Measurements from ENCODE around the gene SCYL2.

SCYL2 gene

DNA sequence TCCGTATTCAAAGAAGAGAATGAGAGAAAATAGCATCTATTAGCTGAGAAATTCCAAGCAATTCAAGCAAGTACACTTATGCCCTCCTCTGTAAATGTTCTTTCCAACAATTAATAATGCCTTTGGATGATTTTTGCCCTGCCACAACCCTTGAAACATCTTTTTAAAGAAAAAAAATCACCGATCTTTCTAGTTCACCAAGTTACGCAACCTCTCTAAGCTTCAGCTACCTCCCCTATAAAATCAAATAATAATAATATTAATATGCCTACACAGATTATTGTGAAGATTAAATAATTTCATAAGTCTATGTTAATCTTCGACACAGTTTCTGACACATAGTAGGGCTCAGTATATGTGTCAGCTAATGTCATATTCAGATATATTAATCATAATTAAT, 19.2 kb upstream of the SCYL2 start:
- TF ChIP-seq, protein P1, sequence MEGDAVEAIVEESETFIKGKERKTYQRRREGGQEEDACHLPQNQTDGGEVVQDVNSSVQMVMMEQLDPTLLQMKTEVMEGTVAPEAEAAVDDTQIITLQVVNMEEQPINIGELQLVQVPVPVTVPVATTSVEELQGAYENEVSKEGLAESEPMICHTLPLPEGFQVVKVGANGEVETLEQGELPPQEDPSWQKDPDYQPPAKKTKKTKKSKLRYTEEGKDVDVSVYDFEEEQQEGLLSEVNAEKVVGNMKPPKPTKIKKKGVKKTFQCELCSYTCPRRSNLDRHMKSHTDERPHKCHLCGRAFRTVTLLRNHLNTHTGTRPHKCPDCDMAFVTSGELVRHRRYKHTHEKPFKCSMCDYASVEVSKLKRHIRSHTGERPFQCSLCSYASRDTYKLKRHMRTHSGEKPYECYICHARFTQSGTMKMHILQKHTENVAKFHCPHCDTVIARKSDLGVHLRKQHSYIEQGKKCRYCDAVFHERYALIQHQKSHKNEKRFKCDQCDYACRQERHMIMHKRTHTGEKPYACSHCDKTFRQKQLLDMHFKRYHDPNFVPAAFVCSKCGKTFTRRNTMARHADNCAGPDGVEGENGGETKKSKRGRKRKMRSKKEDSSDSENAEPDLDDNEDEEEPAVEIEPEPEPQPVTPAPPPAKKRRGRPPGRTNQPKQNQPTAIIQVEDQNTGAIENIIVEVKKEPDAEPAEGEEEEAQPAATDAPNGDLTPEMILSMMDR (IDR thresholded peaks at IDR 0.05; ENCODE audit: control insufficient read depth, insufficient read depth, low read depth, low read length, missing control alignments): no peak
- DNase-seq (ENCODE audit: low read depth): no peak
- H3K4me3 ChIP-seq (ENCODE audit: control insufficient read depth, low read depth, low read length): no peak overlapping the region

DNA sequence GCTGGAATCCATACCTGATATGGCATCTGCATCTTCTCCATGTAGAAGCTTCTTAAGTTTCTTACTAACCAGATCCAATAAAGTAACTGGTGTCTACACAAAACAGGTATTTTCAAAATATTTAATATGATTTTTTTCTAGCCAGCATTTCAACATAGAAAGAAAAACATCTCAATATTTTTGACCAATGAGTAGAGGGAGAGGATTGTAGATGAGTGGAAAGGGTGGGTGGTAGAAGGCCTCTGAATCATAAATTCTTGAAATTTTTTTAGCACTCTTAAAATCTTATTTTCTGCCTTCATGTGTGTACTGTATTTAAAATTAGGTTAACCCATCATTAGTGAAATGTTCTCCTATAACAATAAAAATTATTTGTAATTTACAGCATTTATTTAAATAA, 18.1 kb upstream of the SCYL2 start:
- DNase-seq (ENCODE audit: low read depth): no peak
- H3K4me3 ChIP-seq (ENCODE audit: control insufficient read depth, low read depth, low read length): no peak overlapping the region
- TF ChIP-seq, protein P1 (IDR thresholded peaks at IDR 0.05; ENCODE audit: control insufficient read depth, insufficient read depth, low read depth, low read length, missing control alignments): no peak

DNA sequence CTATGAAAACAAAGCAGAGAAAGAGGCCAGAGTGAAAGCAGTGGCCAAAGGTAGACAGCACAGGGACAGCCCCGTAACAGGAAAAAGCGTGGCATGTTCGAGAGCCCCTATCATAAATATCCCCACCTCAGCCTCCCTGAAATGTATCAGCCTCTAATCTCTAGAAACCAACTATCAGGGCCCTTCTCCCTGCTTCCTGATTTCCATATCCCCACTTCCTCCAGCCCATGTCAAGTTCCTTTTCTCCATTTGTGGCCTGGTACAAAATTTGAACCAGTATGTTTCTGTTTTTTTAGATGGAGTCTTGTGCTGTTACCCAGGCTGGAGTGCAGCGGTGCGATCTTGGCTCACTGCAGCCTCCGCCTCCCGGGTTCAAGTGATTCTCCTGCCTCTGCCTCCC, 17.0 kb upstream of the SCYL2 start:
- no peak overlapping the region for H3K4me3 ChIP-seq (ENCODE audit: control insufficient read depth, low read depth, low read length)
- DNase-seq (ENCODE audit: low read depth): no peak
- TF ChIP-seq, protein P1 (IDR thresholded peaks at IDR 0.05; ENCODE audit: control insufficient read depth, insufficient read depth, low read depth, low read length, missing control alignments): no peak

DNA sequence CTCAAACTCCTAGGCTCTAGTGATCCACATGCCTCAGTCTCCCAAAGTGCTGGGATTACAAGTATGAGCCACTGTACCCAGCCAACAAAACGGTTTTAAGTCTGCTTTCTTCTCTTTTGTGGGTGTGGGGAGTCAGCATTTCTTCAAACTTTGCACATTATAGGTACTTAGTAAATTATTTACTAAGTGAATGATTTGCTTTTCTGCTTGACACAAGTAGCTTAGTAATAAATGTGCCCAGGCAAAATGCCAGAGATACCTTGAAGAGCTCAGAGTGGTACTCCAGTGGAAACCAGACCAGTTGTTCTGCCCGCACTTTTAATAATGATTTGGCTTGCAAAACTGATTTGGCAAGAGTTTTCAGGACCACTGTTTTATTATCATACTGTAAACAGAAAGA, 15.1 kb upstream of the SCYL2 start:
- TF ChIP-seq, protein P1 (IDR thresholded peaks at IDR 0.05; ENCODE audit: control insufficient read depth, insufficient read depth, low read depth, low read length, missing control alignments): no peak
- DNase-seq (ENCODE audit: low read depth): no peak
- H3K4me3 ChIP-seq (ENCODE audit: control insufficient read depth, low read depth, low read length): no peak overlapping the region

DNA sequence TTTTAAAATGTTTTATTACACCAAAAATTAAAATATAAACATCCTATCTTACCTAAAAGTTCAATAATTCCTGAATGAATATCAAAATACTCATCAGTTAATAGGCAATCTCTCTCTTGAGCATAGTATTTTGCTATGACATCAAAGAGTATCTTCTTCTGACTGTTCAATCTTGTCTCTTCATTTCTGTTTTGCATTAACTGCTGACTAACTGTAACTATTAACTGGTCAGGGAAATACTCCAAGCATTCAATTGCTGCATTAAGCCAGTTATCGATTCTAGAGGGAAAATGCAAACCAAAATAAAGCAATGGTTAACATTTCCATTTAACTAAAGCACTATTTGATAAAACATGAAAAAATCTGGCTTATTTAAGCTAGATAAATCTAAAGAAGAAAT, 13.5 kb upstream of the SCYL2 start:
- DNase-seq (ENCODE audit: low read depth): no peak
- TF ChIP-seq, protein P1 (IDR thresholded peaks at IDR 0.05; ENCODE audit: control insufficient read depth, insufficient read depth, low read depth, low read length, missing control alignments): no peak

DNA sequence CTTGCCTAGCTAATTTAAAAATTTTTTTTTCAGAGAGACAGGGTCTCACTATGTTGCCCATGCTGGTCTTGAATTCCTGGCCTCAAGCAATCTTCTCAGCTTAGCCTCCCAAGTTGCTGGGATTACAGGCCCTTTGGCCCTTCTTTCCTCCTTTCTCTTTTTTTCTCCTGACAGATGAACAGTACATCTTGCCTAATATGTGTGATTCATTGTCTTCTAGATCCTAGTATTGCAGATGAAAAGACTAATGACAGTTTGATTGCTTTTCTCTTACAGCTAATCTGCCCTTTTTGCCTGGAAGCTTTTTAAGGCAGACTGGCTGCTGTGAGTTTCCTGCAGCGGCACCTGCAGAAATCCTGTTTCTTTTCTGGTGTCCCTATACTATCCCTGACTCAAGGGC, 12.1 kb upstream of the SCYL2 start:
- DNase-seq (ENCODE audit: low read depth): no peak
- TF ChIP-seq, protein P1 (IDR thresholded peaks at IDR 0.05; ENCODE audit: control insufficient read depth, insufficient read depth, low read depth, low read length, missing control alignments): no peak
- no peak overlapping the region for H3K4me3 ChIP-seq (ENCODE audit: control insufficient read depth, low read depth, low read length)

More for the DNA sequence above, 13.5 kb upstream of the SCYL2 start:
- no peak overlapping the region for H3K4me3 ChIP-seq (ENCODE audit: control insufficient read depth, low read depth, low read length)

DNA sequence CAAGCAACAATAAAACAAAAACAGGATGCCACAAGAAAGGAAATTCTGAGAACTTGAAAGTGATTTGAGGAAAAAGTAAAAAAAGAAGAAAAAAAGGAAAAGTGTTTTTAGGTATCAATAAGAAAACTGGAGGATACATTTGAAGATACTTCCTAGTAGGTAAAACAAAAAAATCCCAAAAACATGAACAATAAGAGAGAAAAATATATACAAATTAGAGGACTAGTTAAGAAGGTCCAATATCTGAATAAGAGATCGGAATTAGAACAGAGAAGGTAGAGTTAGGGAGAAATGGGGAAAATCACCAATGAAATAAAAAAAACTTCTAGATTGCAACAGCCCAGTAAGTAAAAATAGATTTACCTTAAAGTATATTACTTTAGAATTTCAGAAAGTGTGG, 8.8 kb upstream of the SCYL2 start:
- TF ChIP-seq, protein P1 (IDR thresholded peaks at IDR 0.05; ENCODE audit: control insufficient read depth, insufficient read depth, low read depth, low read length, missing control alignments): no peak
- DNase-seq (ENCODE audit: low read depth): no peak
- H3K4me3 ChIP-seq (ENCODE audit: control insufficient read depth, low read depth, low read length): no peak overlapping the region
